ENCODE measurements around the gene CCDC167.

DNA sequence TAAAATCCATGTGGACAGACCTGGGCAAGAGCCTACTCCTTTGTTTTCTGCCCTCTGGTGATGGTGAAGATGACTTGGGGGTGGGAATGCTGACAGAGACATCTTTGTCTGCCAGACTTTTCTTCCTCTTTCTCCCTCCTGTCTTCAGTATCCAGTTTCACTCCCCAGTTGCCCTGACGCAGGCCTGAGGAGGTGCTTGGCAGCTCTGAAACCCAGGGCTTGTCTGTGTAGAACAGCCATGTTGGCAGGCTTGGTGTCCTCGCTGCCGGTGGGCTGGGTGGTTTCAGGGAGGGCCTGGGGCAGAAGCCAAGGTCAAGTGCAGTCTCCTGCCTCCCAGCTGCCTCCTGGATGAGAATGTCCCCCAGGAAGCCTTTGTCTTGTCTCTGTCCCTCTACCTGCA, 22.5 kb downstream of the CCDC167 start:
- TF ChIP-seq, protein P1, sequence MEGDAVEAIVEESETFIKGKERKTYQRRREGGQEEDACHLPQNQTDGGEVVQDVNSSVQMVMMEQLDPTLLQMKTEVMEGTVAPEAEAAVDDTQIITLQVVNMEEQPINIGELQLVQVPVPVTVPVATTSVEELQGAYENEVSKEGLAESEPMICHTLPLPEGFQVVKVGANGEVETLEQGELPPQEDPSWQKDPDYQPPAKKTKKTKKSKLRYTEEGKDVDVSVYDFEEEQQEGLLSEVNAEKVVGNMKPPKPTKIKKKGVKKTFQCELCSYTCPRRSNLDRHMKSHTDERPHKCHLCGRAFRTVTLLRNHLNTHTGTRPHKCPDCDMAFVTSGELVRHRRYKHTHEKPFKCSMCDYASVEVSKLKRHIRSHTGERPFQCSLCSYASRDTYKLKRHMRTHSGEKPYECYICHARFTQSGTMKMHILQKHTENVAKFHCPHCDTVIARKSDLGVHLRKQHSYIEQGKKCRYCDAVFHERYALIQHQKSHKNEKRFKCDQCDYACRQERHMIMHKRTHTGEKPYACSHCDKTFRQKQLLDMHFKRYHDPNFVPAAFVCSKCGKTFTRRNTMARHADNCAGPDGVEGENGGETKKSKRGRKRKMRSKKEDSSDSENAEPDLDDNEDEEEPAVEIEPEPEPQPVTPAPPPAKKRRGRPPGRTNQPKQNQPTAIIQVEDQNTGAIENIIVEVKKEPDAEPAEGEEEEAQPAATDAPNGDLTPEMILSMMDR (IDR thresholded peaks at IDR 0.05), result no peak
- no peak for TF ChIP-seq POLR2A (IDR thresholded peaks at IDR 0.05)

All from esophagus squamous epithelium (tissue), 4 donors.